Measurements from ENCODE around the gene ZDBF2.
"Not testable (repeated sequence)": the region's sequence is repeated elsewhere in the genome, so short reads cannot be mapped to it uniquely, and the experiment has no call there.

Gene ZDBF2

GRCh38 chr2:206324869-206325268 is 50.4 kb downstream of the ZDBF2 start:
- DNase-seq: no peak

- no peak for DNase-seq
Observed at GRCh38 chr2:206328974-206329373, 54.5 kb downstream of the ZDBF2 start.

DNA sequence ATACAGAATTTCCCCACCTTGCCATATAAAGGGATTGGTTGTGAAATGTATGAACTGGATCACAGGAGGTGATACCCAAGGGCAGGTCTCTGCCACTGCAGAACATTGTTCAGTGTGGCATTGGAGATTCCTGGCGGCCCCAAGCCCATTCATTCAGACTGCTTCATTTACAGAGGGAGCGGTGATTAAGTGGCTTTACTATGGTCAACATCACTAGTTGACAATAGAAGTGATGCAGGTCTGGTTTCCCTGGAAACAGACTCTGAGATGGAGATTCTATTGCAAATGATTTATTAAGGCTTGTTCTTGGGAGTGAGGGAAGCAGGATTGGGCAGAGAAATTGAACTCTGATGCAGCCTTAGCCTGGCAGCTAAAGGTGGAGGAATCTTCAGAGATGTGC is 62.4 kb downstream of the ZDBF2 start:
- no peak for DNase-seq

- no peak for DNase-seq
Observed at GRCh38 chr2:206337956-206338355, 63.5 kb downstream of the ZDBF2 start.

DNA sequence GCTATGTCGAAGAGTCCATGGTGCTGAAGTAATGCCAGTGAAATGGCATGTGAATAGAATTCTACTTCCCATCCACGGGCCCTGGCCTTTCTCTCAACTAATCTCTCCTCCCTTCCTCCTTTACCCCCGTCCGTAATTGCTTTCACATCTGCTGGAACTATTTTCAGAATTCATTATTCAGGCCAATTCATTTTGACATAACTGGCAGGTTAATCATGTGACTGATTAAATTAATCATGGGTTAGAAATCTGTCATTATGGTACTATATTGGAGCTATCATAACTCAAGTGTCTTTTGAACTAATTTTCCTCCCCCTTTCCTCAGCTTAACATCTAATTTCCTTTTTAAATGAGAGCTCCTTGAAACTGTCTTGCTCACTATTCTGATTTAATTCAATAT is 66.9 kb downstream of the ZDBF2 start:
- no peak for DNase-seq

DNA sequence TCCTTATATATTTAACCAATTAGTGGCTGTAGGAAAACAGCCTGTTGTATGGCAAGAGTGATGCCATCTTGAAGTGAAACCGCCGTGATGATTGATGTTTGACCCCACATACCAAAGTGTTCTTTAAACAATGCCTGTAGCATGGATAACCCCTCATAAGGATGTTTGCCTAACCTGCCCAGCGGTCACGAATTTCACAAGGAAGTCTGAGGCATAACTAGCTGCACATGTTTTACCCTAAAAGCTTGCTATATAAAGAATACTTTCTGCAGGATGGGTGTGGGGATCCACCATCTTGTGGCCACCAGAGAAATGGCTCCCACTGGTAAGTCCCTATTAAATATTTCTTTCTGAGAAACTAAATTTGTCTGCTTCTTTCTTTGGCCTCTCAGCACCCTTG is 68.7 kb downstream of the ZDBF2 start:
- no peak for DNase-seq

- DNase-seq: no peak
Observed at GRCh38 chr2:206343816-206344215, 69.4 kb downstream of the ZDBF2 start.

DNA sequence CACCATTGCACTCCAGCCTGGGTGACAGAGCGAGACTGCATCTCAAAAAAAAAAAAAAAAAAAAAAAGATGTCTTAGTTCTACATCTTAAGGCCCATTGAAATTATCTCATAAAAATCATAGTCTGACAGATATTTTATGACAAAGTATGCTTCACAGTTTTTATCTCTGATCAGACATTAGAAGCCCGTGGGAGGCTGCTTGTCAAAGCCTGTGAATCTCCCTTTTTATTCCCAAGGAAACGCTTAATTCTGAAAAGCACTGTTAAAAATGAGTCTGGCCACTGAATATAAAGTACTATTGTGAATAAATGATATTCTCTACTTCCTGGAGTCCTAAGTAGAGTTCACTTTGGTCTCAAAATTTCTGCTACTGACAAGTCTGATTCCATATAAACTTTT is 71.1 kb downstream of the ZDBF2 start:
- no peak for DNase-seq

GRCh38 chr2:206349375-206349774 is 74.9 kb downstream of the ZDBF2 start:
- no peak for DNase-seq

GRCh38 chr2:206352571-206352970 is 78.1 kb downstream of the ZDBF2 start:
- DNase-seq: no peak

- DNase-seq: no peak
Observed at GRCh38 chr2:206353685-206354084, 79.2 kb downstream of the ZDBF2 start.

GRCh38 chr2:206354129-206354528 is 79.7 kb downstream of the ZDBF2 start:
- no peak for DNase-seq

GRCh38 chr2:206356840-206357239 is 82.4 kb downstream of the ZDBF2 start:
- DNase-seq: not testable (repeated sequence)

DNA sequence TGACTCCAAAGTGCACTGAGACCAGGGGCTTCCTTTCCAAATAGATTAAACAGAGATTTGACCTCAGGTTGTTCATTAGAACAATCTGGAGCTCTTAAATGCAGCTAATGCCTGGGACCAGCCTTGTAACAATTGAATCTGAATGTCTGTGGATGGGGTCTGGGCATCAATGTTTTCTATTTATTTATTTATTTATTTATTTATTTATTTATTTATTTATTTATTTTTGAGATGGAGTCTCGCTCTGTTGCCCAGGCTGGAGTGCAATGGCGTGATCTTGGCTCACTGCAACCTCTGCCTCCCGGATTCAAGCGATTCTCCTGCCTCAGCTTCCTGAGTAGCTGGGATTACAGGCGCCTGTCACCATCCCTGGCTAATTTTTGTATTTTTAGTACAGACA is 86.4 kb downstream of the ZDBF2 start:
- not testable (repeated sequence) for DNase-seq

DNA sequence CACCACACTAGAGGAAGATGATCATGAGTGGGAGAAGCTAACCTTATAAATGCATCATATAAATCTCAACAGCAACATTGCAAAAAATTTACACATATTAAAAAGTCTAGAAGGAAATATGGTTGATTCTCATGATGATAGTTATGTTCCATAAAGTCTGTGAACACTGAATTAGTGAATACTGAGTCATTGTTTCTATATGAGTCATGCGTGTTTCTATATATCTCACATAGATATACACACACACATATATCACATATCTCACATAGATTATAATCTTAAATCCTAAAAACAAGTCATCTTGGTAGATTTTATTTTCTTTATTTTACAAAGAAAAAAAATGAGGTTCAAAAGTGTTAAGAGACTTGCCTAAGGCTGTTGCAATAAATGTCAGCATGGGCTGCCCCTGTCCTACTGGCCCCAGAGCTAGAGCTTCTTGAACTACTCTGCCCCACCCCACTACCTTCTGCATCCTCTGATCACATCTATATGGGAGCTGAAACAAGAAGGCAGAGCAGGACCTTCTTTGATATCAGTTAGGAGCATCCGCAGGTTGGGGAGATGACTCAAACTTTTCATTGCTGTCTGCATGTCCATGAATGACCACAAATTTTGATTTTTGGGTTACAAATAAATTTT is 87.1 kb downstream of the ZDBF2 start:
- no peak for DNase-seq

Data from stimulated activated naive CD4-positive, alpha-beta T cell treated with Interleukin-2 at 50 U/mL for 16 hours (primary cell).